HG02759 (cell line): Measurements from ENCODE around the gene R3HCC1L.
"Not testable (repeated sequence)": the region's sequence is repeated elsewhere in the genome, so short reads cannot be mapped to it uniquely, and the experiment has no call there.

Experiments
- ATAC-seq: cut with Tn5 transposase; IDR thresholded peaks from one replicate; pipeline ENCODE4 v1.9.1; 2021; ENCODE audit warnings: mild to moderate bottlenecking, moderate library complexity; ENCODE audit not compliant: unreplicated experiment

The R3HCC1L gene

GRCh38 chr10:98128802-98129201, 5.7 kb upstream of the R3HCC1L start:
- ATAC-seq: no peak

GRCh38 chr10:98131619-98132018, 2.8 kb upstream of the R3HCC1L start:
- no peak for ATAC-seq

GRCh38 chr10:98133075-98133752, 1.2 kb upstream of the R3HCC1L start:
- peak; percentile 50 for ATAC-seq

- ATAC-seq: no peak
Observed at GRCh38 chr10:98134117-98134430, 383 bp upstream of the R3HCC1L start.

- ATAC-seq: no peak
Observed at GRCh38 chr10:98135222-98135899, 904 bp downstream of the R3HCC1L start.

- ATAC-seq: not testable (repeated sequence)
Observed at GRCh38 chr10:98136775-98137174, 2.3 kb downstream of the R3HCC1L start.

GRCh38 chr10:98138031-98138430, 3.6 kb downstream of the R3HCC1L start:
- ATAC-seq: no peak

GRCh38 chr10:98139431-98139830, 5.0 kb downstream of the R3HCC1L start:
- no peak for ATAC-seq

- no peak for ATAC-seq
Observed at GRCh38 chr10:98141484-98142073, 7.1 kb downstream of the R3HCC1L start.

GRCh38 chr10:98144985-98145384, 10.5 kb downstream of the R3HCC1L start:
- ATAC-seq: no peak

- ATAC-seq: no peak
Observed at GRCh38 chr10:98149858-98150257, 15.4 kb downstream of the R3HCC1L start.

GRCh38 chr10:98150544-98150943, 16.1 kb downstream of the R3HCC1L start:
- no peak for ATAC-seq

GRCh38 chr10:98152778-98153177, 18.3 kb downstream of the R3HCC1L start:
- ATAC-seq: not testable (repeated sequence)

GRCh38 chr10:98153213-98153958, 18.9 kb downstream of the R3HCC1L start:
- not testable (repeated sequence) for ATAC-seq

- no peak for ATAC-seq
Observed at GRCh38 chr10:98154076-98154475, 19.6 kb downstream of the R3HCC1L start.

GRCh38 chr10:98158576-98158975, 24.1 kb downstream of the R3HCC1L start:
- no peak for ATAC-seq

GRCh38 chr10:98163941-98164340, 29.5 kb downstream of the R3HCC1L start:
- ATAC-seq: no peak

GRCh38 chr10:98167191-98167590, 32.7 kb downstream of the R3HCC1L start:
- ATAC-seq: no peak

GRCh38 chr10:98168147-98168546, 33.7 kb downstream of the R3HCC1L start:
- peak; percentile 66 for ATAC-seq

- ATAC-seq: no peak
Observed at GRCh38 chr10:98168766-98169165, 34.3 kb downstream of the R3HCC1L start.

- ATAC-seq: no peak
Observed at GRCh38 chr10:98169379-98169778, 34.9 kb downstream of the R3HCC1L start.
